ENCODE data around the gene IGFBP7. TPM values are rescaled to one million over a fixed set of nuclear protein-coding genes. Genes with fewer than 3 reads are reported as not detected.
A peak's percentile ranks its signal among the peaks of the same experiment; 100 is the strongest.

Gene IGFBP7
- total RNA-seq, 4 donors from 2014 or later = 117 to 241 (median 152) TPM

- no peaks in the 10 kb centered on the region for H3K9me3 ChIP-seq
- no peak for DNase-seq
- intact Hi-C loops (cut with DNase I; ENCODE audit: low total_unique reads) (no loop called here), in situ Hi-C loops (cut with MboI; ENCODE audit: low sequenced_read_pairs in 4 of 4) (no loop called here)
- H3K36me3 ChIP-seq = no peaks in the 10 kb centered on the region
- H3K4me3 ChIP-seq = no peak overlapping the region
- no peaks in the 10 kb centered on the region for H3K4me1 ChIP-seq
- TF ChIP-seq, protein P1, sequence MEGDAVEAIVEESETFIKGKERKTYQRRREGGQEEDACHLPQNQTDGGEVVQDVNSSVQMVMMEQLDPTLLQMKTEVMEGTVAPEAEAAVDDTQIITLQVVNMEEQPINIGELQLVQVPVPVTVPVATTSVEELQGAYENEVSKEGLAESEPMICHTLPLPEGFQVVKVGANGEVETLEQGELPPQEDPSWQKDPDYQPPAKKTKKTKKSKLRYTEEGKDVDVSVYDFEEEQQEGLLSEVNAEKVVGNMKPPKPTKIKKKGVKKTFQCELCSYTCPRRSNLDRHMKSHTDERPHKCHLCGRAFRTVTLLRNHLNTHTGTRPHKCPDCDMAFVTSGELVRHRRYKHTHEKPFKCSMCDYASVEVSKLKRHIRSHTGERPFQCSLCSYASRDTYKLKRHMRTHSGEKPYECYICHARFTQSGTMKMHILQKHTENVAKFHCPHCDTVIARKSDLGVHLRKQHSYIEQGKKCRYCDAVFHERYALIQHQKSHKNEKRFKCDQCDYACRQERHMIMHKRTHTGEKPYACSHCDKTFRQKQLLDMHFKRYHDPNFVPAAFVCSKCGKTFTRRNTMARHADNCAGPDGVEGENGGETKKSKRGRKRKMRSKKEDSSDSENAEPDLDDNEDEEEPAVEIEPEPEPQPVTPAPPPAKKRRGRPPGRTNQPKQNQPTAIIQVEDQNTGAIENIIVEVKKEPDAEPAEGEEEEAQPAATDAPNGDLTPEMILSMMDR (IDR thresholded peaks at IDR 0.05 in 4 of 5, conservative IDR thresholded peaks at IDR 0.05 in 1 of 5) = no peak
- no peak for TF ChIP-seq POLR2A (IDR thresholded peaks at IDR 0.05)
- H3K27me3 ChIP-seq = no peaks in the 10 kb centered on the region
- no peak for ATAC-seq
- H3K27ac ChIP-seq = no peak overlapping the region
Observed at GRCh38 chr4:57127361-57127760, 17.2 kb upstream of the IGFBP7 start.

DNA sequence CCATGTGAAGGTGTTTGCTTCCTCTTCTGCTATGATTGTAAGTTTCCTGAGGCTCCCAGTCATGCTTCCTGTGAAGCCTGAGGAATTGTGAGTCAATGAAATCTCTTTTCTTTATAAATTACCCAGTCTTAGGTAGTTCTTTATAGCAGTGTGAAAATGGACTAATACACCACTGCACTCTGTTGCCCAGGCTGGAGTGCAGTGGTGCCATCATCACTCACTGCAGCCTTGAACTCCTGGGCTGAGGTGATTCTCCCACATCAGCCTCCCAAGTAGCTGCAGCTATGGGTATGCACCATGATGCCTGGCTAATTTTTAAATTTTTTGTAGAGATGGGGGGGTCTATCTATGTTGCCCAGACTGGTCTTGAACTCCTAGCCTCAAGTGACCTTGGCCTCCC, 15.8 kb upstream of the IGFBP7 start:
- in situ Hi-C loops (cut with MboI; ENCODE audit: low sequenced_read_pairs in 4 of 4) = no loop called here
- Histone ChIP-seq H3K36me3 (no peaks in the 10 kb centered on the region), H3K27me3 (no peaks in the 10 kb centered on the region), H3K9me3 (no peaks in the 10 kb centered on the region), H3K4me3 (no peak overlapping the region), H3K4me1 (no peaks in the 10 kb centered on the region), H3K27ac (no peak overlapping the region)
- no peak for TF ChIP-seq POLR2A (IDR thresholded peaks at IDR 0.05)
- TF ChIP-seq, protein P1 (IDR thresholded peaks at IDR 0.05 in 4 of 5, conservative IDR thresholded peaks at IDR 0.05 in 1 of 5) = no peak
- no peak for DNase-seq
- intact Hi-C loops (cut with DNase I; ENCODE audit: low total_unique reads) = no loop called here
- ATAC-seq = no peak

DNA sequence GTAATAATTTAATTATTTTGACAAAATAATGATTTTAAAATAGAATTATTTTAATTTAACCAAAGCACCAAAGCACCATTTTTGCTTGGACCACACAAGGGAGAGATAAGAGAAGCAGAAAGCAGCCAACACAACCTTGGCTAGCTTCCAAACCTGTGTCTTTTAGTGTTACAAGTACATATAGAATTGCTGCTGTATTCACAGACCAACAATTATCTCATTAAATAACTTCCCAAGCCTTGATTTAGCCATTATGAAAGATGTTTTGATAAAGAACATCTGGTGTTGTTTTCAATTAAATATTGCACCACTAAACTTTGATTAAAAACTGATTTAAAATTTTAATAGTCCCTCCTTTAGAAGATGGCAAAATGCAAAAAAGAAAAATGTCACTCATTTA, 14.0 kb upstream of the IGFBP7 start:
- Histone ChIP-seq H3K36me3 (no peaks in the 10 kb centered on the region), H3K27me3 (no peaks in the 10 kb centered on the region), H3K9me3 (no peaks in the 10 kb centered on the region), H3K4me3 (no peak overlapping the region), H3K4me1 (no peaks in the 10 kb centered on the region), H3K27ac (no peak overlapping the region)
- in situ Hi-C loops (cut with MboI; ENCODE audit: low sequenced_read_pairs in 4 of 4) (no loop called here), intact Hi-C loops (cut with DNase I; ENCODE audit: low total_unique reads) (no loop called here)
- no peak for DNase-seq
- TF ChIP-seq, protein P1 (IDR thresholded peaks at IDR 0.05 in 4 of 5, conservative IDR thresholded peaks at IDR 0.05 in 1 of 5) = no peak
- no peak for TF ChIP-seq POLR2A (IDR thresholded peaks at IDR 0.05)
- ATAC-seq = no peak

GRCh38 chr4:57122959-57123358, 12.8 kb upstream of the IGFBP7 start:
- in situ Hi-C loops (cut with MboI; ENCODE audit: low sequenced_read_pairs in 4 of 4) = no loop called here
- no peak for ATAC-seq
- Histone ChIP-seq H3K4me1 (peaks cover 0 to 5% of the 10 kb centered on the region in 2 donors), H3K36me3 (no peaks in the 10 kb centered on the region), H3K27me3 (no peaks in the 10 kb centered on the region), H3K9me3 (no peaks in the 10 kb centered on the region), H3K27ac (no peak overlapping the region), H3K4me3 (no peak overlapping the region)
- no peak for TF ChIP-seq POLR2A (IDR thresholded peaks at IDR 0.05)
- TF ChIP-seq, protein P1 (IDR thresholded peaks at IDR 0.05 in 4 of 5, conservative IDR thresholded peaks at IDR 0.05 in 1 of 5) = no peak
- intact Hi-C loops (cut with DNase I; ENCODE audit: low total_unique reads) = no loop called here
- DNase-seq = no peak

DNA sequence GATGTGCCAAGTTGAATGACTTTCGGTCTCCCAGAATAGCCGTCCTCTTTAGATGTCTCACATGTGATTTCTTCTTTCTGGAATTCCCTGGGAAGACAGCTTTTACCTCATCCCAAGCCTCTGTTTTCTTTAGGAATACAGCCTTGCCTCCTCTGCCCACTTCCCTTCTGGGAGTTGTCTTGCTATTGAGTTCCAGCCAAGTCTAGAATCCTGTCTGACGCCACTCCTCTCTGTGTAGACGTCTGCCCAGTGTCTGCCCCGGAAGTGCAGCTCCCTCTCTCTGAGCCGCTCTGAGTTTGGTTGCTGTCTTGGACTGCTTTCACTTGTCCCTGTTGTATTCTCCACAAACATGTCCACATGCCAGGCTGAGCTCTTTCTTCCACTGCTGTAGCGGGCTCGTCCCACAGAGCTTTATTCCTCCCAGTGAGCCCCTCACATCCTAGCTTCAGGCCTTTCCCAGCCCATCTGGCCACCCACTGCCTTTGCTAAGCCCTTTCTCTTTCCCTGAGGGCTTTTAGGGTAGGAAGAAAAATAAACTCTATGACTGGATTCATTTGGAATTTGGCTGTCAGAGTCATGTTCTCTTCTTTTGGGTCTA, 9.0 kb upstream of the IGFBP7 start:
- peaks cover 0 to 5% of the 10 kb centered on the region in 2 donors for H3K4me1 ChIP-seq
- peak overlapping the region; percentile 23 to 61 (median 60) for H3K27ac ChIP-seq
- ATAC-seq (peak; percentile 66 to 87), DNase-seq (peak in 1 of 2 donors; percentile 44)
- peak overlapping the region; percentile 5 to 23 (median 11) for H3K4me3 ChIP-seq
- in situ Hi-C loops (cut with MboI; ENCODE audit: low sequenced_read_pairs in 4 of 4) (no loop called here), intact Hi-C loops (cut with DNase I; ENCODE audit: low total_unique reads) (no loop called here)
- no peaks in the 10 kb centered on the region for H3K36me3 ChIP-seq
- no peak for TF ChIP-seq POLR2A (IDR thresholded peaks at IDR 0.05)
- TF ChIP-seq, protein P1 (IDR thresholded peaks at IDR 0.05 in 4 of 5, conservative IDR thresholded peaks at IDR 0.05 in 1 of 5) = no peak
- H3K27me3 ChIP-seq = no peaks in the 10 kb centered on the region
- no peaks in the 10 kb centered on the region for H3K9me3 ChIP-seq

All from gastrocnemius medialis (tissue), 4 donors.